PC-3 (cell line): Measurements from ENCODE around the gene GSTO1. TPM values are rescaled to one million over a fixed set of nuclear protein-coding genes. Genes with fewer than 3 reads are reported as not detected.
A peak's percentile ranks its signal among the peaks of the same experiment; 100 is the strongest.

Experiments used
- ATAC-seq: fragments of 200-7000 bp; cut with Tn5 transposase; 2 replicates; pipeline ENCODE4 v1.9.1; 2020; ENCODE audit warnings: mild to moderate bottlenecking, moderate library complexity
- BruUV-seq: library from RNA; stranded (reverse); fragments of 400-500 nt; replicated peaks from 2 replicates; lab custom pipeline; 2021; lab: Mats Ljungman, UMichigan
- CTCF ChIA-PET: fragments of 300-600 bp; sonication (Branson Sonifier 250); formaldehyde crosslinking; loops from one replicate; lab custom pipeline; 2022; ENCODE audit warnings: antibody characterized with exemption; lab: Charles Lee
- POLR2A ChIA-PET: fragments of 300-600 bp; sonication (Branson Sonifier 250); formaldehyde crosslinking; loops from one replicate; lab custom pipeline; 2022; ENCODE audit warnings: antibody characterized with exemption; ENCODE audit not compliant: unreplicated experiment; lab: Charles Lee
- DNase-seq: peaks from one replicate; pipeline ENCODE4 v3.0.0-alpha.2; 2015
- H2AFZ ChIP-seq: fragments of 300-600 bp; sonication (generic); 2 replicates; pipeline ENCODE4 v1.6.0; 2016; ENCODE audit warnings: antibody characterized with exemption, low read length
- H3F3A ChIP-seq: fragments of 300-600 bp; sonication (generic); one replicate; pipeline ENCODE4 v1.6.0; 2017; ENCODE audit warnings: antibody characterized with exemption, low read length, control low read depth, mild to moderate bottlenecking; ENCODE audit not compliant: unreplicated experiment
- H3K27ac ChIP-seq: fragments of 300-600 bp; sonication (generic); 2 replicates; pipeline ENCODE4 v1.5.1; 2016; ENCODE audit warnings: mild to moderate bottlenecking, low read length
- H3K27me3 ChIP-seq: fragments of 300-600 bp; sonication (generic); 2 replicates; pipeline ENCODE4 v1.6.1; 2016; ENCODE audit warnings: low read length, mixed read lengths
- H3K36me3 ChIP-seq: fragments of 300-600 bp; sonication (generic); 2 replicates; pipeline ENCODE4 v1.6.1; 2016; ENCODE audit warnings: low read depth, mixed run types, low read length, mixed read lengths
- H3K4me1 ChIP-seq: fragments of 300-600 bp; sonication (generic); 2 replicates; pipeline ENCODE4 v1.5.1; 2016; ENCODE audit warnings: low read length; ENCODE audit not compliant: insufficient read depth
- H3K4me2 ChIP-seq: fragments of 300-600 bp; sonication (generic); 2 replicates; pipeline ENCODE4 v1.6.0; 2016; ENCODE audit warnings: low read length
- H3K4me3 ChIP-seq: fragments of 300-600 bp; sonication (generic); 2 replicates; pipeline ENCODE4 v1.5.1; 2016; ENCODE audit warnings: mild to moderate bottlenecking, low read length, mixed read lengths
- H3K79me2 ChIP-seq: fragments of 300-600 bp; sonication (generic); 2 replicates; pipeline ENCODE4 v1.6.1; 2017; ENCODE audit warnings: low read length, mixed read lengths
- H3K9ac ChIP-seq: fragments of 300-600 bp; sonication (generic); 2 replicates; pipeline ENCODE4 v1.6.0; 2016; ENCODE audit warnings: mild to moderate bottlenecking, low read length
- H3K9me2 ChIP-seq: fragments of 300-600 bp; sonication (generic); replicated peaks from 2 replicates; pipeline ENCODE4 v1.6.1; 2016; ENCODE audit warnings: mixed run types, low read length, mixed read lengths
- H3K9me3 ChIP-seq: fragments of 300-600 bp; sonication (generic); 2 replicates; pipeline ENCODE4 v1.6.1; 2016; ENCODE audit warnings: low read length, mixed read lengths
- H4K20me1 ChIP-seq: fragments of 300-600 bp; sonication (generic); 2 replicates; pipeline ENCODE4 v1.6.1; 2016; ENCODE audit warnings: low read length, mixed read lengths
- CTCF ChIP-seq: fragments of 300-600 bp; sonication (generic); conservative IDR thresholded peaks from 2 replicates; pipeline ENCODE4 v1.5.1; 2017; ENCODE audit warnings: antibody characterized with exemption, low read depth, mild to moderate bottlenecking, low read length
- EZH2 ChIP-seq: fragments of 300-600 bp; sonication (generic); IDR thresholded peaks from one replicate; pipeline ENCODE4 v1.6.1; 2017; ENCODE audit warnings: antibody characterized with exemption, mild to moderate bottlenecking, low read length; ENCODE audit not compliant: unreplicated experiment
- EZH2phosphoT487 ChIP-seq: fragments of 300-600 bp; sonication (generic); IDR thresholded peaks from 2 replicates; pipeline ENCODE4 v1.6.1; 2018; ENCODE audit warnings: mild to moderate bottlenecking, antibody characterized with exemption, low read length, borderline replicate concordance
- intact Hi-C: fragments of 100-400 bp; cut with micrococcal nuclease; formaldehyde crosslinking; loops from 2 replicates; pipeline ENCODE4 v1.9.0; 2023
- total RNA-seq: library from RNA; depleted of rRNA; stranded (reverse); fragments of >200 nt; gene quantifications from 2 replicates; pipeline ENCODE4 v1.2.3, GENCODE V29; 2014

The GSTO1 gene
- total RNA-seq, 1 experiment from 2014 or later: 46.0 TPM

- CTCF ChIA-PET: no interaction called here
- H4K20me1 ChIP-seq: no peaks in the 10 kb centered on the region
- ATAC-seq (no peak), DNase-seq (no peak)
- H3K4me2 ChIP-seq: no peak overlapping the region
- POLR2A ChIA-PET: no interaction called here
- BruUV-seq: no TSS peak
- no peaks in the 10 kb centered on the region for H3K9me3 ChIP-seq
- peak overlapping the region; percentile 94 for H3K27ac ChIP-seq
- H3K27me3 ChIP-seq: no peaks in the 10 kb centered on the region
- no peaks in the 10 kb centered on the region for H3F3A ChIP-seq
- peaks cover 31% of the 10 kb centered on the region for H3K4me1 ChIP-seq
- H3K79me2 ChIP-seq: no peaks in the 10 kb centered on the region
- intact Hi-C loops: no loop called here
- H3K36me3 ChIP-seq: no peaks in the 10 kb centered on the region
- no peak overlapping the region for H2AFZ ChIP-seq
- H3K4me3 ChIP-seq: no peak overlapping the region
- no peak overlapping the region for H3K9ac ChIP-seq
- no peaks in the 10 kb centered on the region for H3K9me2 ChIP-seq
- TF ChIP-seq EZH2 (no peak), EZH2phosphoT487 (no peak), CTCF (no peak)
Measured at GRCh38 chr10:104301907-104302690, 47.4 kb downstream of the GSTO1 start.

GRCh38 chr10:104303594-104304355, 49.1 kb downstream of the GSTO1 start:
- intact Hi-C loops: loop anchor here (2.0 kb wide), 2 partner anchors 27 to 35 kb away; partner anchors contain the start of gene ITPRIP
- BruUV-seq: no TSS peak
- no peak overlapping the region for H3K9ac ChIP-seq
- peaks cover 31% of the 10 kb centered on the region for H3K4me1 ChIP-seq
- no peaks in the 10 kb centered on the region for H3F3A ChIP-seq
- no peaks in the 10 kb centered on the region for H4K20me1 ChIP-seq
- TF ChIP-seq EZH2phosphoT487: no peak
- no peak for TF ChIP-seq CTCF
- no peak for TF ChIP-seq EZH2
- no peaks in the 10 kb centered on the region for H3K27me3 ChIP-seq
- H3K36me3 ChIP-seq: no peaks in the 10 kb centered on the region
- no peak overlapping the region for H3K4me3 ChIP-seq
- no peak for ATAC-seq
- H3K79me2 ChIP-seq: no peaks in the 10 kb centered on the region
- no peaks in the 10 kb centered on the region for H3K9me2 ChIP-seq
- H3K9me3 ChIP-seq: no peaks in the 10 kb centered on the region
- H3K27ac ChIP-seq: no peak overlapping the region
- H3K4me2 ChIP-seq: no peak overlapping the region
- no peak overlapping the region for H2AFZ ChIP-seq
- DNase-seq: no peak
- ChIA-PET POLR2A (no interaction called here), CTCF (interaction anchor here (0.6 kb wide), 1 partner anchor 414 kb away, joined by 4 read pairs; no protein-coding TSS in a partner anchor)
